HG03432 (cell line): ENCODE data around the gene VPS4B.
"Not testable (repeated sequence)": the region's sequence is repeated elsewhere in the genome, so short reads cannot be mapped to it uniquely, and the experiment has no call there.

Experiments used
- ATAC-seq: cut with Tn5 transposase; IDR thresholded peaks from one replicate; pipeline ENCODE4 v1.9.1; 2021; ENCODE audit warnings: mild to moderate bottlenecking, moderate library complexity; ENCODE audit not compliant: unreplicated experiment

Gene VPS4B

GRCh38 chr18:63373161-63373560, 49.1 kb downstream of the VPS4B start:
- ATAC-seq, result no peak

DNA sequence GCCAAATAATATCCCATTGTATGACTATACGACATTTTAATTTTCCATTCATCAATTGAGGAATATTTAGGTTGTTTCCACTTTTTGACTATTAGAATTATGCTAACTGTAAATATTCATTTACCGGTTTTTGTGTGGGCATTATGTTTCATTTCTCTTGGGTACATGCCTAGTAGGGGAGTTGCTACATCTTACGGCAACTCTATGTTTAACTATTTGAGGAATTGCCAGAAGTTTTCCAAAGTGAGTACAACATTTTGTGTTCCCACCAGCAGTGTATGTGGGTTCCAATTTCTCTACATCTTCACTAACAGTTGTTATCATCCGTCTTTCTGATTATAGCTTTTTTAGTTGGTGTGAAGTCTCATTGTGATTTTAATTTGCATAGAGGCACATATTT, 53.7 kb downstream of the VPS4B start:
- ATAC-seq, result no peak

DNA sequence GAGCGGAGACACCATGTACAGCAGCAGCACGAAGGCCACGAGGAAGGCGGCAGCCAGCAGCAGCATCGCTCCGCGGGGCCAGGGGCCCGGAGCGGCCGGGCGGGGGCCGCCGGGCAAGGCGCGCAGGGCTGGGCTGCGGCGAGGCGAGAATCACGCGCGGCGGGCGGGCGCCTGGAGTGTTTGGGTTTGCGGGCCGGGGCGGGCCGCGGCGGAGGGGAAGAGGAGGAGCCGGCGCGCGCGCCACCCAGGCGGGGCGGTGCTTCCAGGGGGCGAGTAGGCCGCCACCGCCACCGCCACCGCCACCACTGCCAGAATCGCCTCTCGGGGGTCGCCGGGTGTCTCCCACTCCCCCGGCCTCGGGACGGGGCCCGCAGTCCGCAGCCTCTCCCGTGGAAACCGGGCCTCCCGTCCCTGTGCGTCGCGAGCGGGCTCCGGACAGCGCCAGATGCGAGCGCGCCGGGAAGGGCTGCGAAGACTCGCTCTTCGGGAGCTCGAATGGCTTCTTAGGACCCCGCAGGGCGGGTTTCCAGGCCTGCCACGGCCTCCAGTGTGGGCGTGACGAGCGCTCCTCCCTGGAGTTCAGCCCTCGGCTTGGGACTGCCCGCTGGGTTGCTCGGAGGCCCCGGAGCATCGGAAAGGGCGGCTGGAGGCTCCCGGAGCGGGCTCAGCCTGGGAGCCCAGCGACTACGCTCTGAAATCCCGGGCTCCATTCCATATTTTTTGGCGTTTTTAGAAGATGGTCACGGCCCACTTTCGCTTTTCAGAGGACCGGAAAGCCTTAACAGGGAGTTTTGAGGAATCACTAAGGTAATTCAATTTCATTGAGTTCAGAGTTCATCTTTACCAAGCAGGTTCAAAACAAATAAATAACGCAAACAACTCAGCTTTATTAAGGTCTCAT, 55.0 kb downstream of the VPS4B start, which contains the start of gene KDSR:
Gene KDSR, minus strand, starts transcription at position 154 of the 901 bp plus-strand sequence. Its CDS starts 88 bp downstream, at position 66.
- peak; percentile 92 for ATAC-seq

DNA sequence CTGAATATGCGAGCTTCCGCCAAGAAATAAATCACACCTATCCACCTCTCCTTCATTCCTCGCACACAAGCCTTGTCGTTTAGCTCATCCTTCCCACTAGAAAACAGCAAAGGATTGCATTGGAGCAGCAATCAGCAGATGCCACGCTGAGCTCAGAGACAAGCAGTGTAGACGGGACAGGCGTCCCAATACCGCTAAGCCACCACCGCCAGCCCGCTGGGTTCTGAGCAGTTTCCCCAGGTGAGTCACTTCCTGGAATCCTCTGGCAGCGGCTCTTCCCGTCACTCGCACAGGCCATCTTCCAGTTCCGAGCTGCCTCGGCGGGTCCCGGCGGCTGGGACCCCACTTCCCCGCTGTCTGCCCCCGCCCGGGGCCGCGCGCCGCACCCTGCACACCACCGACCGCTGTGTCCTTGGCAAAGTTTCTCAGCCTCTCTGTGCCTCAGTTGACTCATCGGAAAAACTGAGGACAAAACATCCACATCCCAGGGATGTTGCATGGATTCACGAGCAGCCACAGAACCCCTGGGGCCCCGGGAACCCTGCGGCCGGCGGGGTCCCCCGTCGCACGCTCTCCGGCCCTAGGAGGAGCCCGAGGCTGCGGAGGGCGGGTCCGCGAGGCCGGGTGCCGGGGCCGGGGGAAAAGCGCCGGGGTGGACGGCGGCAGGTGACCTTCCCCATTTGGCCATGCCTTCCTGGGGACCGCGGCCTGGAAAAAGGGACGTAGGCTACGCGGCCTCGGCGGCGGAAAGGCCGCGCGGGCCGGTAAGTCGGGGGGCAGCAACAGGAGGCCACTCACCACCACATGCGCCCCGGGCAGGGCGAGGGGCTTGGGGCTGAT, 55.8 kb downstream of the VPS4B start:
- peak; percentile 37 for ATAC-seq

GRCh38 chr18:63365876-63366212, 56.4 kb downstream of the VPS4B start:
- ATAC-seq, result no peak

DNA sequence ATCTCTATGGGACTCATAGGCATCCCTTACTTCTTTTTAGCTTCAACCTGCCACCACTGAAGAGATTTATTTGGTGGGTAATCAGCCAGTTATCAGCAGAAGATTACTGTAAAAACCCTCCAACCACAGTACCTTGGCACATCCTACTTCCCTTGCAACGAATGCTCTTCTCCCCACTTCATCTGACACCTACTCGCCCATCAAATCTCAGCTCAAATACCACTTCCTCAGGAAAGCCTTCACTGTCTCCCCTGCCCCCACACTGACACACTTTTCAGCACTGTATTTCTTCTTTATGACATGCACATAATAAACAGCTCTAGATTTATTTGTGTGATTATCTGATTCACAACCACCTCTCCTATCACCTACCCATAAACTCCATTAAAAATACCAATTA, 58.3 kb downstream of the VPS4B start:
- ATAC-seq, result no peak

- ATAC-seq, result not testable (repeated sequence)
These were observed 58.9 kb downstream of the VPS4B start for GRCh38 chr18:63363420-63363819.

DNA sequence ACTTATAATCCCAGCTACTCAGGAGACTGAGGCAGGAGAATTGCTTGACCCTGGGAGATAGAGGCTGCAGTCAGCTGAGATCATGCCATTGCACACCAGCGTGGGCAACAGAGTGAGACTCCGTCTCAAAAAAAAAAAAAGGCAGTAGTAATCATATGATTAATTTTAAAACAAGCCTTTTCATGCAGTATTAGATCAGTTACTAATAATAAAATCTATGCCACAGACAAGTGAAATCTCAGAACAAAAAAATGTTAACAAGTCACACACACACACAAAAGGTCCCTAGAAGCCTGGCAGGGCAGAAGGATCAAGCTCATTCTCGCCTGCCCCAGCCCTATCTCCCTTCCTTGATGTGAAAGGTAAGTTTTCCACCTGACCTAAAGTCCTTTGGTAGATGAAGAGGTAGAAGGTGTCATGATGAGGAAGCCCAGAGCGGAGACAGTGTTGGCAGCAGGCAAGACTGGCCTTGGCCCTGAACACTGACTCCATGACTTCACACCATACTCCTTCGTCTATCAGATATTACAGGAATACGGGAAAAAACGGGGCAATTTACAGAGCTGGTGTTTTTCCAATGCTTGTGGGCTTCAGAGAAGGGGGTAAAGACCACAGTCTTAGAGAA, 65.9 kb downstream of the VPS4B start:
- ATAC-seq, result no peak

DNA sequence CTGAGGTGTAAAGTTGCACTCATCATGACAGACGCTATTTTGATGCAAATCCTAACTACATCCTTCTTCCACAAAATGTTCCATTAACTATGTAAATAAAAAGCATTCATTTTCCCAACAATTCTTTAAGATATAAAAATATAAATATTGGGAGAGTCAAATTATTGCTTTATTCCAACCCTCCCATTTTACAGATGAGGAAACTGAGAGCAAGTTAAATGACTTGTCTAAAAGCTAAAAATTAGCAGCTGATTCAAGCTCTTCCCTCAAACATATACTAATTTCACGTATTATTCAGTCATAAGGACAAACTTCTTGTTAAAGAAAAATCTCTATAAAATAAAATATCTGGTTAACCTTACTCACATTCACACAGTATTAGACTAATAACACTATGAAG, 72.0 kb downstream of the VPS4B start:
- ATAC-seq, result no peak

- peak; percentile 59 for ATAC-seq
These were observed 73.7 kb downstream of the VPS4B start for GRCh38 chr18:63348508-63349136.

GRCh38 chr18:63346480-63347183, 75.6 kb downstream of the VPS4B start:
- no peak for ATAC-seq

DNA sequence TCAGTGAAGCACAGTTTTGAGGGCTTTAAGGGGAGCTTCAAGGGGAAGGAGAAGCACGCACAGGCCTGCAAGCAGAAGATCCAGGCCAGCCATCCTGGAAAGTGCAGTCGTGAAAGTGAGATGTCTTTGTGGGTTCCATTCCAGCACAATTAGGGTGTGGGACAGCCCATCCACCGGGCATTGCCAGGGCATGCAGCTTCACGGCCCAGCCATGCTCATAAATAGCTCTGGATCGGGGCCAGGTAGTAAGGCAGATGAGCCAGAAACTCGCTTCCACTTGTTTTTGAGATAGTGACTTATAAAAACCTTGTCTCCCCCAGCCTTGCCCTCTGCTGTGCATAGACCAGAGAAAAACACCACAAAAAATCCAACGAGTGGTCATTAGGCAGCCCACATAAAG, 76.2 kb downstream of the VPS4B start:
- ATAC-seq, result no peak

GRCh38 chr18:63344918-63345317, 77.4 kb downstream of the VPS4B start:
- ATAC-seq, result no peak

DNA sequence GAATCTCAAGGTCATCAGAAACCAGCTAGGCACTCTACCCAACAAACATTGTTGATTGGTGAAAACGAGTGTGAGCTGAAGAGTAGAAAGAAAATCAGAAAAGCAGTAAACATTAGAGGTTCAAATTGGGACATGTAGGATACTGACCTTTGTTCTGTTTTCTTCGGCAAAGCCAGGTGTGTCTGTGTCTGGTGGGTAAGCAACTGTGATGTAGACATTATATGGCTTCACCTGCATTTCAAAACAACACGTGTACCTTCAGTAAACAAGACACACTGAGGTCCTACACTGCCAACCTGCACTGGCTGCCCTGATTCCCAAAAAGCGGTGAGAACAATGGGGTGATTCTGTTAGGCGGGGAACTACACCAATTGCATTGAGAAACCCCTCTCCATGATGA, 78.0 kb downstream of the VPS4B start:
- no peak for ATAC-seq

GRCh38 chr18:63342206-63342605, 80.1 kb downstream of the VPS4B start:
- ATAC-seq, result peak; percentile 83

- ATAC-seq, result peak; percentile 45
These were observed 82.3 kb downstream of the VPS4B start for GRCh38 chr18:63339920-63340484.
